HepG2 (cell line): ENCODE measurements around the gene UCP2. TPM values are rescaled to one million over a fixed set of nuclear protein-coding genes. Genes with fewer than 3 reads are reported as not detected.

Experiments
- ATAC-seq: fragments of 200-7000 bp; cut with Tn5 transposase; 3 replicates; pipeline ENCODE4 v1.9.1; 2020; ENCODE audit warnings: mild to moderate bottlenecking, moderate library complexity
- BruUV-seq: library from RNA; stranded (reverse); fragments of 400-500 nt; replicated peaks from 2 replicates; lab custom pipeline; 2021; lab: Mats Ljungman, UMichigan
- CTCF ChIA-PET: fragments of 300-600 bp; formaldehyde crosslinking; extraction: SDS; loops from one replicate; lab custom pipeline; 2021; ENCODE audit warnings: low total read pairs, inconsistent platforms, low intra/inter-chr PET ratio; lab: Yijun Ruan, JAX
- POLR2A ChIA-PET: fragments of 350-600 bp; sonication (Branson Sonifier 250); formaldehyde crosslinking; loops from one replicate; lab custom pipeline; 2020; ENCODE audit warnings: antibody characterized with exemption, inconsistent platforms; lab: Yijun Ruan, JAX
- DNase-seq: peaks from one replicate; pipeline ENCODE4 v3.0.0-alpha.2; 2015; ENCODE audit warnings: low spot score
- FAIRE-seq: peaks from 3 replicates; lab custom pipeline; 2011; peaks lifted over from hg19 to GRCh38; lab: Jason Lieb, UNC
- H2AFZ ChIP-seq: one replicate; pipeline ENCODE4 v1.6.1; 2011; ENCODE audit warnings: low read length, inconsistent platforms
- H3K27ac ChIP-seq: fragments of 300-600 bp; 3 replicates; pipeline ENCODE4 v1.8.0; 2011; ENCODE audit warnings: mixed run types, mild to moderate bottlenecking, mixed read lengths, low read length, inconsistent platforms; ENCODE audit not compliant: insufficient read depth; ENCODE audit errors: extremely low read length
- H3K27me3 ChIP-seq, 2 experiments: fragments of 200-600 bp in 1 of 2; 2 replicates in 1 of 2; 3 replicates in 1 of 2; pipeline versions ENCODE4 v1.6.0 to v1.8.0; 2011; ENCODE audit warnings: low read length in 2 of 2, mild to moderate bottlenecking in 2 of 2, moderate library complexity in 2 of 2, inconsistent platforms in 1 of 2; ENCODE audit not compliant: insufficient read depth in 2 of 2, control insufficient read depth in 1 of 2
- H3K36me3 ChIP-seq, 2 experiments: fragments of 200-600 bp in 1 of 2; replicated peaks in 1 of 2; 2 replicates in 1 of 2; 3 replicates in 1 of 2; pipeline versions ENCODE4 v1.5.1 to v1.8.0; 2011; ENCODE audit warnings: low read length in 2 of 2, inconsistent platforms in 1 of 2; ENCODE audit not compliant: insufficient read depth in 2 of 2, control insufficient read depth in 1 of 2
- H3K4me1 ChIP-seq: 2 replicates; pipeline ENCODE4 v1.5.1; 2012; ENCODE audit warnings: low read length, inconsistent platforms; ENCODE audit not compliant: insufficient read depth
- H3K4me2 ChIP-seq: 2 replicates; pipeline ENCODE4 v1.6.0; 2011; ENCODE audit warnings: low read depth, low read length, inconsistent platforms
- H3K4me3 ChIP-seq, 3 experiments: fragments of 200-600 bp in 1 of 3; sonication (generic), shearing (Covaris generic) in 1 of 3; replicated peaks in 1 of 3; 2 replicates each; pipeline ENCODE4 v1.5.1; 2011 to 2016; ENCODE audit warnings: low read length in 3 of 3, inconsistent platforms in 2 of 3, low read depth in 2 of 3, mild to moderate bottlenecking in 2 of 3, control low read depth in 1 of 3, mixed read lengths in 1 of 3; ENCODE audit not compliant: insufficient read depth in 1 of 3
- H3K79me2 ChIP-seq: one replicate; pipeline ENCODE4 v1.6.1; 2011; ENCODE audit warnings: low read length, inconsistent platforms; ENCODE audit not compliant: insufficient read depth
- H3K9ac ChIP-seq: 2 replicates; pipeline ENCODE4 v1.6.0; 2011; ENCODE audit warnings: mild to moderate bottlenecking, low read depth, low read length, inconsistent platforms; ENCODE audit not compliant: insufficient read depth
- H3K9me3 ChIP-seq: 2 replicates; pipeline ENCODE4 v1.5.1; 2012; ENCODE audit warnings: mild to moderate bottlenecking, low read length
- H4K20me1 ChIP-seq: 2 replicates; pipeline ENCODE4 v1.6.0; 2011; ENCODE audit warnings: inconsistent platforms, mild to moderate bottlenecking, low read length, moderate library complexity; ENCODE audit not compliant: insufficient read depth
- FOSL1 ChIP-seq: sonication (generic); formaldehyde crosslinking; IDR thresholded peaks from 2 replicates; pipeline ENCODE4 v1.9.0; 2021; ENCODE audit warnings: missing genetic modification reagents, borderline replicate concordance
- MTA3 ChIP-seq: sonication (generic); formaldehyde crosslinking; IDR thresholded peaks from 2 replicates; pipeline ENCODE4 v1.4.0; 2020; ENCODE audit warnings: missing genetic modification reagents
- PCBP1 ChIP-seq: fragments of 200-400 bp; formaldehyde crosslinking; IDR thresholded peaks from 2 replicates; pipeline ENCODE4 v1.6.1; 2017; ENCODE audit warnings: mild to moderate bottlenecking, low read depth, low read length, borderline replicate concordance
- RFXANK ChIP-seq: IDR thresholded peaks from 2 replicates; pipeline ENCODE4 v1.6.1; 2016
- SRY ChIP-seq: sonication (generic); formaldehyde crosslinking; IDR thresholded peaks from 2 replicates; pipeline ENCODE4 v1.8.0; 2022; ENCODE audit warnings: mild to moderate bottlenecking, missing genetic modification reagents
- TARDBP ChIP-seq: sonication (generic); formaldehyde crosslinking; IDR thresholded peaks from 2 replicates; pipeline ENCODE4 v1.8.0; 2022; ENCODE audit warnings: mild to moderate bottlenecking, missing genetic modification reagents
- ZBTB1 ChIP-seq: sonication (generic); formaldehyde crosslinking; IDR thresholded peaks from 2 replicates; pipeline ENCODE4 v1.4.0; 2020; ENCODE audit warnings: missing genetic modification reagents, borderline replicate concordance
- ZNF34 ChIP-seq: sonication (generic); formaldehyde crosslinking; IDR thresholded peaks from 2 replicates; pipeline ENCODE4 v1.4.0; 2020; ENCODE audit warnings: mild to moderate bottlenecking, missing genetic modification reagents, borderline replicate concordance
- ZNF430 ChIP-seq: sonication (generic); formaldehyde crosslinking; IDR thresholded peaks from 2 replicates; pipeline ENCODE4 v1.9.0; 2021; ENCODE audit warnings: mild to moderate bottlenecking, missing genetic modification reagents
- WGBS: methylation state at CpG from one replicate; pipeline ENCODE4 v1.1.6; 2017; ENCODE audit warnings: low lambda C conversion rate; 5-methylcytosine and 5-hydroxymethylcytosine counted together
- in situ Hi-C: cut with HindIII; loops from 2 replicates; pipeline ENCODE4 v1.10.0; 2017; ENCODE audit warnings: low pct_unique_long_range_greater_than_20kb; ENCODE audit not compliant: extremely low pct_ligation_motif_present
- intact Hi-C: fragments of 100-400 bp; cut with micrococcal nuclease; formaldehyde crosslinking; loops from one replicate; pipeline ENCODE4 v1.10.0; 2022; ENCODE audit not compliant: unreplicated experiment
- polyA plus RNA-seq, 8 experiments: library from polyadenylated mRNA; depleted of rRNA in 3 of 8; stranded (reverse) in 7 of 8; unstranded in 1 of 8; fragments of >200 nt; fragmentation: Illumina TruSeq in 4 of 8; extraction: Trizol in 4 of 8; gene quantifications; 2 replicates each; pipeline versions ENCODE4 v1.2.1 to v1.2.3, GENCODE V29; 2011 to 2016; ENCODE audit warnings: low read depth in 4 of 8, missing spikeins in 1 of 8, mixed read lengths in 1 of 8; ENCODE audit not compliant: insufficient read depth in 1 of 8
- total RNA-seq, 5 experiments: library from RNA; depleted of rRNA; stranded (reverse); fragments of >200 nt; fragmentation: Illumina TruSeq; extraction: Trizol; gene quantifications; 2 replicates each; pipeline ENCODE4 v1.2.3, GENCODE V29; 2016; ENCODE audit warnings: low read depth in 1 of 5
- TF ChIP-seq, protein P1 (sequence below), 2 experiments: sonication (generic) in 1 of 2; formaldehyde crosslinking in 1 of 2; IDR thresholded peaks; 2 replicates each; pipeline versions ENCODE4 v1.6.1 to v1.9.0; 2014 to 2022; ENCODE audit warnings: antibody characterized with exemption in 1 of 2, borderline replicate concordance in 1 of 2, inconsistent platforms in 1 of 2, low read depth in 1 of 2, missing genetic modification reagents in 1 of 2
- TF ChIP-seq, protein P2 (sequence below): sonication (generic); formaldehyde crosslinking; IDR thresholded peaks from 2 replicates; pipeline ENCODE4 v1.4.0; 2020; ENCODE audit warnings: missing genetic modification reagents
- TF ChIP-seq, protein P3 (sequence below): IDR thresholded peaks from 2 replicates; pipeline ENCODE4 v1.6.1; 2016

Gene UCP2
- total and polyA plus RNA-seq, 2 of the 13 experiments (the other 11 are each of a cell fraction or from before 2014, with no cell fraction given): 2.7 to 3.2 TPM

GRCh38 chr11:73997120-73997770 lies 14.6 kb upstream of the UCP2 start:
- FAIRE-seq: no peak
- CTCF ChIA-PET: no interaction called here
- Histone ChIP-seq H3K9ac (no peak overlapping the region), H2AFZ (no peak overlapping the region), H3K36me3 (no peaks in the 10 kb centered on the region), H3K4me2 (no peak overlapping the region), H3K79me2 (no peaks in the 10 kb centered on the region), H3K27ac (no peak overlapping the region), H3K27me3 (no peaks in the 10 kb centered on the region), H3K4me3 (no peak overlapping the region), H3K9me3 (no peaks in the 10 kb centered on the region), H3K4me1 (peaks cover 11% of the 10 kb centered on the region), H4K20me1 (no peaks in the 10 kb centered on the region)
- TF ChIP-seq PCBP1: no peak
- no peak for TF ChIP-seq TARDBP (CRISPR knock-in tag)
- TF ChIP-seq, protein P1, sequence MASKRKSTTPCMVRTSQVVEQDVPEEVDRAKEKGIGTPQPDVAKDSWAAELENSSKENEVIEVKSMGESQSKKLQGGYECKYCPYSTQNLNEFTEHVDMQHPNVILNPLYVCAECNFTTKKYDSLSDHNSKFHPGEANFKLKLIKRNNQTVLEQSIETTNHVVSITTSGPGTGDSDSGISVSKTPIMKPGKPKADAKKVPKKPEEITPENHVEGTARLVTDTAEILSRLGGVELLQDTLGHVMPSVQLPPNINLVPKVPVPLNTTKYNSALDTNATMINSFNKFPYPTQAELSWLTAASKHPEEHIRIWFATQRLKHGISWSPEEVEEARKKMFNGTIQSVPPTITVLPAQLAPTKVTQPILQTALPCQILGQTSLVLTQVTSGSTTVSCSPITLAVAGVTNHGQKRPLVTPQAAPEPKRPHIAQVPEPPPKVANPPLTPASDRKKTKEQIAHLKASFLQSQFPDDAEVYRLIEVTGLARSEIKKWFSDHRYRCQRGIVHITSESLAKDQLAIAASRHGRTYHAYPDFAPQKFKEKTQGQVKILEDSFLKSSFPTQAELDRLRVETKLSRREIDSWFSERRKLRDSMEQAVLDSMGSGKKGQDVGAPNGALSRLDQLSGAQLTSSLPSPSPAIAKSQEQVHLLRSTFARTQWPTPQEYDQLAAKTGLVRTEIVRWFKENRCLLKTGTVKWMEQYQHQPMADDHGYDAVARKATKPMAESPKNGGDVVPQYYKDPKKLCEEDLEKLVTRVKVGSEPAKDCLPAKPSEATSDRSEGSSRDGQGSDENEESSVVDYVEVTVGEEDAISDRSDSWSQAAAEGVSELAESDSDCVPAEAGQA (IDR thresholded peaks at IDR 0.05; ENCODE audit: low read depth): no peak
- TF ChIP-seq, protein P1 (CRISPR knock-in tag; IDR thresholded peaks at IDR 0.05; ENCODE audit: borderline replicate concordance): no peak
- no peak for TF ChIP-seq RFXANK (CRISPR knock-in tag)
- TF ChIP-seq ZNF34 (CRISPR knock-in tag): no peak
- no peak for TF ChIP-seq SRY (CRISPR knock-in tag)
- TF ChIP-seq ZBTB1 (CRISPR knock-in tag): no peak
- no peak for TF ChIP-seq ZNF430
- TF ChIP-seq MTA3 (CRISPR knock-in tag): no peak
- TF ChIP-seq, protein P2, sequence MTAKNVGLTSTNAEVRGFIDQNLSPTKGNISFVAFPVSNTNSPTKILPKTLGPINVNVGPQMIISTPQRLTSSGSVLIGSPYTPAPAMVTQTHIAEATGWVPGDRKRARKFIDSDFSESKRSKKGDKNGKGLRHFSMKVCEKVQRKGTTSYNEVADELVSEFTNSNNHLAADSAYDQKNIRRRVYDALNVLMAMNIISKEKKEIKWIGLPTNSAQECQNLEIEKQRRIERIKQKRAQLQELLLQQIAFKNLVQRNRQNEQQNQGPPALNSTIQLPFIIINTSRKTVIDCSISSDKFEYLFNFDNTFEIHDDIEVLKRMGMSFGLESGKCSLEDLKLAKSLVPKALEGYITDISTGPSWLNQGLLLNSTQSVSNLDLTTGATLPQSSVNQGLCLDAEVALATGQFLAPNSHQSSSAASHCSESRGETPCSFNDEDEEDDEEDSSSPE (CRISPR knock-in tag): no peak
- TF ChIP-seq FOSL1 (CRISPR knock-in tag): no peak
- TF ChIP-seq, protein P3, sequence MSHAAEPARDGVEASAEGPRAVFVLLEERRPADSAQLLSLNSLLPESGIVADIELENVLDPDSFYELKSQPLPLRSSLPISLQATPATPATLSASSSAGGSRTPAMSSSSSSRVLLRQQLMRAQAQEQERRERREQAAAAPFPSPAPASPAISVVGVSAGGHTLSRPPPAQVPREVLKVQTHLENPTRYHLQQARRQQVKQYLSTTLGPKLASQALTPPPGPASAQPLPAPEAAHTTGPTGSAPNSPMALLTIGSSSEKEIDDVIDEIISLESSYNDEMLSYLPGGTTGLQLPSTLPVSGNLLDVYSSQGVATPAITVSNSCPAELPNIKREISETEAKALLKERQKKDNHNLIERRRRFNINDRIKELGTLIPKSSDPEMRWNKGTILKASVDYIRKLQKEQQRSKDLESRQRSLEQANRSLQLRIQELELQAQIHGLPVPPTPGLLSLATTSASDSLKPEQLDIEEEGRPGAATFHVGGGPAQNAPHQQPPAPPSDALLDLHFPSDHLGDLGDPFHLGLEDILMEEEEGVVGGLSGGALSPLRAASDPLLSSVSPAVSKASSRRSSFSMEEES (CRISPR knock-in tag): no peak
- POLR2A ChIA-PET: no interaction called here
- ATAC-seq: no peak
- DNase-seq: no peak
- in situ Hi-C loops: no loop called here
- no TSS peak for BruUV-seq
- intact Hi-C loops: no loop called here
- WGBS: 40% methylated on average over 6 of the region's 6 CpGs
